K562 (cell line): Measurements from ENCODE around the gene DELE1. TPM values are rescaled to one million over a fixed set of nuclear protein-coding genes. Genes with fewer than 3 reads are reported as not detected.

Experiments used
- AFF1 ChIP-seq, 2 experiments: fragments of 450-650 bp; IDR thresholded peaks; 2 replicates each; pipeline ENCODE4 v1.6.1; 2018; ENCODE audit warnings: mild to moderate bottlenecking in 2 of 2, low read depth in 1 of 2; ENCODE audit not compliant: partially characterized antibody in 2 of 2
- ATF2 ChIP-seq: sonication (generic); formaldehyde crosslinking; IDR thresholded peaks from 2 replicates; pipeline ENCODE4 v1.8.1; 2022; ENCODE audit warnings: missing genetic modification reagents
- BRF1 ChIP-seq: IDR thresholded peaks from 3 replicates; pipeline ENCODE4 v1.6.1; 2011; ENCODE audit warnings: borderline replicate concordance, mild to moderate bottlenecking; ENCODE audit not compliant: insufficient read length; ENCODE audit errors: extremely low read depth
- EGR1 ChIP-seq: fragments of 450-650 bp; conservative IDR thresholded peaks from 2 replicates; pipeline ENCODE4 v1.6.1; 2017; ENCODE audit warnings: mild to moderate bottlenecking
- GABPB1 ChIP-seq: sonication (generic); formaldehyde crosslinking; IDR thresholded peaks from 2 replicates; pipeline ENCODE4 v1.8.0; 2022; ENCODE audit warnings: mild to moderate bottlenecking, missing genetic modification reagents
- MAZ ChIP-seq, 2 experiments: fragments of 450-650 bp in 1 of 2; sonication (generic) in 1 of 2; formaldehyde crosslinking; IDR thresholded peaks in 1 of 2; conservative IDR thresholded peaks in 1 of 2; 2 replicates each; pipeline versions ENCODE4 v1.4.0 to v1.5.0; 2020; ENCODE audit warnings: mild to moderate bottlenecking in 1 of 2, missing genetic modification reagents in 1 of 2
- NCOA1 ChIP-seq: fragments of 450-650 bp; IDR thresholded peaks from 2 replicates; pipeline ENCODE4 v1.6.1; 2016; ENCODE audit warnings: low read depth
- NCOA4 ChIP-seq: fragments of 450-650 bp; IDR thresholded peaks from 2 replicates; pipeline ENCODE4 v1.6.1; 2018; ENCODE audit warnings: mild to moderate bottlenecking; ENCODE audit not compliant: partially characterized antibody
- NEUROD1 ChIP-seq: fragments of 150-350 bp; IDR thresholded peaks from 2 replicates; pipeline ENCODE4 v1.6.1; 2014; ENCODE audit warnings: borderline replicate concordance, low read length, low read depth; ENCODE audit not compliant: partially characterized antibody
- TFAP4 ChIP-seq: sonication (generic); formaldehyde crosslinking; IDR thresholded peaks from 2 replicates; pipeline ENCODE4 v1.8.0; 2022; ENCODE audit warnings: missing genetic modification reagents, mild to moderate bottlenecking, moderate library complexity, borderline replicate concordance
- ZBTB1 ChIP-seq: sonication (generic); formaldehyde crosslinking; IDR thresholded peaks from 2 replicates; pipeline ENCODE4 v1.8.1; 2023; ENCODE audit warnings: missing genetic modification reagents, low read depth, mild to moderate bottlenecking, borderline replicate concordance
- ZBTB7A ChIP-seq: IDR thresholded peaks from 2 replicates; pipeline ENCODE4 v1.6.1; 2011; ENCODE audit warnings: low read depth, mild to moderate bottlenecking, low read length, moderate library complexity, borderline replicate concordance; ENCODE audit not compliant: control insufficient read depth
- ZC3H8 ChIP-seq: fragments of 450-650 bp; IDR thresholded peaks from 2 replicates; pipeline ENCODE4 v1.6.1; 2017
- ZNF511 ChIP-seq: sonication (generic); formaldehyde crosslinking; IDR thresholded peaks from 2 replicates; pipeline ENCODE4 v1.8.0; 2022; ENCODE audit warnings: mild to moderate bottlenecking, missing genetic modification reagents
- ZNF518B ChIP-seq: fragments of 250-450 bp; sonication (Bioruptor Pico); IDR thresholded peaks from 2 replicates; pipeline ENCODE4 v1.5.0; 2021; ENCODE audit warnings: mild to moderate bottlenecking, moderate library complexity
- polyA plus RNA-seq, 8 experiments: library from polyadenylated mRNA; depleted of rRNA in 4 of 8; stranded (reverse) in 5 of 8; unstranded in 3 of 8; fragments of >200 nt; fragmentation: Nextera tagmentation in 2 of 8; fragmentation: Illumina TruSeq in 1 of 8; extraction: Ambion mirVana in 2 of 8; extraction: Trizol in 1 of 8; gene quantifications; 2 replicates each; pipeline versions ENCODE4 v1.2.1 to v1.2.3, GENCODE V29; 2011 to 2014; ENCODE audit warnings: inconsistent platforms in 1 of 8, missing spikeins in 1 of 8
- total RNA-seq, 7 experiments: library from RNA; depleted of rRNA in 6 of 7; stranded (reverse); fragments of >200 nt in 6 of 7; fragmentation: Illumina TruSeq in 2 of 7; extraction: Trizol in 2 of 7; gene quantifications; 2 replicates each; pipeline versions ENCODE4 v1.2.1 to v1.2.3, GENCODE V29; 2011 to 2021; ENCODE audit warnings: low replicate concordance in 1 of 7

The DELE1 gene
- total and polyA plus RNA-seq, 9 of the 15 experiments (the other 6 are each of a cell fraction or from before 2014, with no cell fraction given): 16.6 to 74.4 (median 49.8) TPM

GRCh38 chr5:141883184-141883891 is 40.3 kb upstream of the DELE1 start (continued):
- TF ChIP-seq AFF1 (IDR thresholded peaks at IDR 0.05; ENCODE audit: low read depth in 1 of 2, partially characterized antibody in 2 of 2) (peak in 1 of 2 experiments; percentile 46), EGR1 (0 out of 2 replicates have a peak, but pooled peaks have one; percentile 19), ATF2 (CRISPR knock-in tag) (no peak), ZBTB1 (CRISPR knock-in tag) (0 out of 2 replicates have a peak, but pooled peaks have one; percentile 34), ZC3H8 (no peak), ZNF511 (CRISPR knock-in tag) (peak; percentile 87; the same call in 1 of the 2 replicates), BRF1 (no peak), NCOA4 (no peak), ZNF518B (CRISPR knock-in tag) (no peak), MAZ (CRISPR knock-in tag; conservative IDR thresholded peaks at IDR 0.05 in 1 of 2, IDR thresholded peaks at IDR 0.05 in 1 of 2) (peak in 1 of 2 experiments; percentile 75; a peak in 2 of 4 replicates), NCOA1 (0 out of 2 replicates have a peak, but pooled peaks have one; percentile 43), GABPB1 (0 out of 2 replicates have a peak, but pooled peaks have one; percentile 32), TFAP4 (CRISPR knock-in tag) (peak; percentile 45; the same call in 1 of the 2 replicates), NEUROD1 (no peak), ZBTB7A (peak; percentile 51; the same call in 1 of the 2 replicates)
